ENCODE measurements around the gene LRRC74B.

GRCh38 chr22:21067075-21067900, 21.5 kb downstream of the LRRC74B start:
- TF ChIP-seq POLR2A (IDR thresholded peaks at IDR 0.05; ENCODE audit: extremely low read depth, insufficient read length), result no peak
- no peak for TF ChIP-seq CTCF (IDR thresholded peaks at IDR 0.05; ENCODE audit: low read depth, low read length)
